Raji (cell line): ENCODE measurements around the gene ACOXL.

Experiments used
- POLR2A ChIP-seq: IDR thresholded peaks from 2 replicates; pipeline ENCODE4 v1.6.1; 2011; ENCODE audit warnings: low read depth, low read length, control low read depth; ENCODE audit not compliant: insufficient read depth

ACOXL gene

GRCh38 chr2:110827511-110827910, 95.1 kb downstream of the ACOXL start:
- TF ChIP-seq POLR2A: no peak

GRCh38 chr2:110828330-110828729, 96.0 kb downstream of the ACOXL start:
- TF ChIP-seq POLR2A: no peak

DNA sequence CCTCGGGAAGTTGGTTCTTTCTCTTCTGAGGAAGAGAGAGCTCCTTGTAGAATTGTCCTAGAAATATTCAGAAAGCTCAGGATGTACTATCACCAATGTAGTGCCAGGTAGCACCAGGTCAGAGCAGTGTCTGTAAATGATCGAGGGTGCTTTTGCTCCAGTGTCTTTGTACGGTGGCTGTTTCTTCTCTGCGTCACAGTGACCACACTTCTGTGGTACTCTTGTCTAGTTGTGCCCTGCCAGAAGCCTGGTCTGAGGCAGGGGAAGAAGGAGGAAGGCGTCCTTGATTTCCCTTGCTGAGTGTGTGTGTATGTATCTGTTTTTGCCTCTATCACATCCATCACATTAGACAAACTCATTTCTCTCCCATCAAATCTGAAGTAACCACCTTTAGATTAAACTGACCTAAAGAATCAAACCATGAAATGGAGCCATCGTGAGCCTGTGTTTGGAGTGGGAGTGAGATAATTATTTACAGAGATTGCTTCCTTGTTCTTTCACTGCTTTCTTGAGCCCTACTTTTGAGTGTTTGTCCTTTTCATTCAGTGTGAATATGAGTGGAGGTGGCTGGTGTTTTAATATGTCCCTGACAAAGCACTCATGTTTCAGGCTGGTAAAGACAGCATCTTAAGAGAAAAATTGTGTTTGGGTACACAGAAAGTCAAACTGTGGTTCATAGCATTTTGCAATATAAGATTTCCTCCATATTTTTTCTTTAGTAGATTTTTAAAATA, 97.2 kb downstream of the ACOXL start:
- TF ChIP-seq POLR2A: no peak

- TF ChIP-seq POLR2A: no peak
Observed at GRCh38 chr2:110832740-110833139, 100.4 kb downstream of the ACOXL start.

DNA sequence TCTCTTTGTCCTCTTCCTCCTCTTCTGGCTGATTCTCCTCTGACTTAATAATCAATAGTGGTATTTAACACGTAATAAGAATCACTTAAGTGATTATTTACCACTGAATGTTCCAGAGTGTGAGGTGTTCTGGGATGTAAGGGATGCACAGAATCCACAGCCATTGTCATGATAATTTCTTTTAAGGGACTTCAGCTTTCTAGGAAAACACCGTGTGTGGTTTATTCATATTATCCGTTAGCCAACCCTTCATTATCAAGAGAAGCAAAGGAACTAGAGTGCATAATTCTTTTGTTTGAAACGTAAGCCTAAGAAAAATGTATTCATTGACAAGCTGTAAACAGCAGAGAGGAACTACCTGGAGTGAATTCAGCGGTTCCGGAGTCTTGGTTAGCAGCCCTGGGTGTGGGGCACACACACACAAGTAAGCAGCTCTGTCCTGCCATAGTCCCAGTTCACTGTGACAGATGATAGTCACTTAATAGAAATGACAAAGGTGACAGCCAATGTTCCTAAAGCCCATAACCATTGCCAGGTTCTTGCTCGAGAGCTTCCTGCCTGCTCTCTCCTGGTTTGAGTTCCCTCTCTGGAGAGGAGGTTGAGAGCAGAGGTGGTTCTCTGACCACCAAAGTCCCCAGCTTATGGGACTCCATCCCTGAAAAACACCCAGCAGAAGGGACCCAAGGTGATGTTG, 101.9 kb downstream of the ACOXL start:
- no peak for TF ChIP-seq POLR2A

GRCh38 chr2:110836671-110837070, 104.3 kb downstream of the ACOXL start:
- no peak for TF ChIP-seq POLR2A

DNA sequence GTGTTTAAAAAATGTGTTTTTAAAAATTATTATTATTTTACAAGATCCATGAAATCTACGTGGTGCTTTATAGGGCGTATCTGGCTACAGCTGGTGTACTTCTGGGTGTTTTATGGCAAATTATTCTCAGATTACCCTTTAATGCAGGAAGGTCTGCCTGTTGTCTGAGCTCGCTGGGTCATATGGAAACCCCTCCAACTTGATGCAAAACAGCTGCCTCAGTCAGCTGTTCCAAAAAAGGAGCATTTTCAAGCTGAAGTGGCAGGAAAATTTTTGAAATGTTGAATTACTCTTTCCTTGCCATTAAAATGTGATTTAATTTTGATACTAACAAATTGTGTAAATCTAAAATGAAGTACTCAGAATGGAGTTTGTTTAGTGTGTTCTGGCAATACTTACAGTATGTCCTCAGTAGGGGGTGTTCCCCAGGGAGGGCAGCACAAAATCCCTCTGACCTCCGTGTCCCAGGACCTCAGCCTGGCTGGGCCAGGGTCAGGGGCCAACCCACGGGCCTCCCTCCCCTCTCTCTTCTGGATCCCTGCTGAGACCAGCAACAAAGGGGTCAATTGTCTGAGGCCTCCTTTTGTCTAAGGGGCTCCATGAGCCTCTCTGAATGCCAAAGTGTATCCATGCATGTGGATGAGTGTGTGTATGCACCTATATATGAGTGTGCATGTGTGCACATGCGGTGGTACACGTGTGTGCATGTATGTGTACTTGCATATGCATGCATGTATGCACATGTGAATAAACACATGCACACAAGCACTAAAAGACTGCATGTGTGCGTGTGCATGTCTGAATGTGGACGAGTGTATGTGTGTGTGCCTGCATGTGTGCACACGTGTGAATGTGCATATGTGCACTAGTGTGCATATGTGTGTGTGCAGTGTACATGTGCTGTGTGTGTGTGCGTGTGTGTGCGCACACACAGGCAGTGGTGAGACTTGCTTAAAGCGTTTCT, 105.4 kb downstream of the ACOXL start:
- TF ChIP-seq POLR2A: no peak

GRCh38 chr2:110838657-110839384, 106.4 kb downstream of the ACOXL start:
- no peak for TF ChIP-seq POLR2A

- no peak for TF ChIP-seq POLR2A
Observed at GRCh38 chr2:110840508-110840907, 108.1 kb downstream of the ACOXL start.

DNA sequence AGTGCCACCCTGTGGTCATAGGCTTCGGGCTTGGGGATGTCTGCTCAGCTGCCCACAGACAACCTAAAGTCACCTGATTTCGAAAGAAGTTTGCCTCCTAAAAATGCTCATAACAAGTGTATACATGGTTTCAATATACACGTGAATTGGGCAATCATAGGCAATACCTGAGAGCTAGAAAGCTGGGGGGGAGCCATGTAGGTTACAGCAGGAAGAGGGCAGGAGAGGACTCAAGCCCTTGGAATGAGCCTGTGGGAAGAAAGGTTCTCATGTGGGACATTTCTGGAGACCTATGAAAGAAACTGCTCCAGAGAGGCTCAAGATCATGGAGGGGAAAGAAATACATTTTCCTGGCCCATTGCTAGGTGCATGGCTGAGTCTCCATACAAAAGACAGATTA, 109.7 kb downstream of the ACOXL start:
- TF ChIP-seq POLR2A: no peak

- no peak for TF ChIP-seq POLR2A
Observed at GRCh38 chr2:110843496-110843895, 111.1 kb downstream of the ACOXL start.

- no peak for TF ChIP-seq POLR2A
Observed at GRCh38 chr2:110843959-110844510, 111.7 kb downstream of the ACOXL start.

GRCh38 chr2:110847651-110848050, 115.3 kb downstream of the ACOXL start:
- no peak for TF ChIP-seq POLR2A

DNA sequence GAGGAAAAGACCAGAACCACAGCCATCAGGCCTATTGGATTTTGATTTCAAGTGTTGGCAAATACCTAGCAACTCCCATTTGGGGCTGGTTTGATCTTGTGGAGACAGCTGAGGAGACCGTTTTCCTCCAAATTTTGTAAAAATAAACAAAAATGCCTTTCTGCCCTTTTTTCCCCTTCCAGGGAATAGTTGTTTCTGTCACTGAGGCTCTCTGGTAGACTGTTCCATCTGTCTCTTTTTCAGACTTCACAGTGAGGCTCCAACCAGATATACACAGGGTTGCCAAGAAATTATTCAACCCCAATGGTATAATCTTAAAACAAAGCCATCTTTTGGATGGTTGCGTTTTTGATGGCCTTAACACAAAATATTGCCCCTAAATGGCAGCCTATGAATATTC, 115.7 kb downstream of the ACOXL start:
- TF ChIP-seq POLR2A: no peak
